Jurkat, Clone E6-1 (cell line): ENCODE results near the gene CFAP45.

Experiments
- DNase-seq: peaks from one replicate; pipeline ENCODE4 v3.0.0-alpha.2; 2011; ENCODE audit warnings: low read depth, low spot score
- H3K4me3 ChIP-seq: 2 replicates; pipeline ENCODE4 v1.5.1; 2011; ENCODE audit warnings: mild to moderate bottlenecking, low read length, control low read depth, moderate library complexity

Gene CFAP45

GRCh38 chr1:159862557-159862956 lies 37.4 kb downstream of the CFAP45 start, which contains the start of gene VSIG8:
TSS of gene VSIG8 (minus strand) at chr1:159862657. CDS start at chr1:159862521, 136 bp downstream.
- DNase-seq: no peak
- H3K4me3 ChIP-seq: no peak within 1 kb of the TSS

DNA sequence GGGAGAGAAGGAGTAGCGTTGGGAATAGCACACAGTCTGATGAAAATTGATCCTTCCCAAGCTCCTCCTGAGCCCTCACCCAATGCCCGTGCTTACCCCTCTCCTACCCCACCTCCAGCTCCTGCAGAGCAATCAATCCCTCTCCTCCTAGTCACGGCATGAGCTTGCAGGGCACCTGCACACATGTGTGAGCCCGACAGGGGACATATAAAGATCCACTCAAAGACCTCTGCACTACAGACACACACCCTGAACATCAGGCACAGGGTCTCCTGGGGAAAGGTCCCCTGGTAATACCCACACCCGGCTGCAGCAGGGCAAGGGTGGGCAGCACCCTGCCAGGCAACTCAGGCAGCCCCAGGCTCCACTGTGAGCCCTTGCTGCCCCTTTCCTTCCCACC lies 37.9 kb downstream of the CFAP45 start:
- no peak overlapping the region for H3K4me3 ChIP-seq
- no peak for DNase-seq

DNA sequence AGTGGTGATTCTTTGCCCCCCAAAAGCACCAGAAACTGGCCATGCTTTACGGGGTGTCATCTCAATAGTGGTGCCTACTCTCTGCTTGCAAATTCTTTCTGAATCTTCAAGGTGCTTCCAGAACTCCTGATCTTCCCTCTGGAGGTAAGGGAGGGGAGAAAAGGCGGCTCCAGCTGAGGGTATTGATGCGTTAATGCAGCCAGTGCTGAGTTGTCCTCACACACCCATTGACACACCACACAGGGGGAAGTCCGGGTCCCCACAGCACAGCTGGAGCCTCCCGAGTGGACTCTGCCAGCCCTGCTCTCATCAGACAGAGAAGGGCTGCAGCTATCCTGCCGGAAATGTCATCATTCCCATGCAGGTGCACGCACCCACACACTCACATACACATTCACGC lies 38.7 kb downstream of the CFAP45 start:
- no peak overlapping the region for H3K4me3 ChIP-seq
- DNase-seq: no peak

- DNase-seq: no peak
- no peak overlapping the region for H3K4me3 ChIP-seq
Observed at GRCh38 chr1:159860456-159860855, 39.5 kb downstream of the CFAP45 start.

- DNase-seq: no peak
- no peak overlapping the region for H3K4me3 ChIP-seq
Observed at GRCh38 chr1:159859767-159860322, 40.1 kb downstream of the CFAP45 start.

DNA sequence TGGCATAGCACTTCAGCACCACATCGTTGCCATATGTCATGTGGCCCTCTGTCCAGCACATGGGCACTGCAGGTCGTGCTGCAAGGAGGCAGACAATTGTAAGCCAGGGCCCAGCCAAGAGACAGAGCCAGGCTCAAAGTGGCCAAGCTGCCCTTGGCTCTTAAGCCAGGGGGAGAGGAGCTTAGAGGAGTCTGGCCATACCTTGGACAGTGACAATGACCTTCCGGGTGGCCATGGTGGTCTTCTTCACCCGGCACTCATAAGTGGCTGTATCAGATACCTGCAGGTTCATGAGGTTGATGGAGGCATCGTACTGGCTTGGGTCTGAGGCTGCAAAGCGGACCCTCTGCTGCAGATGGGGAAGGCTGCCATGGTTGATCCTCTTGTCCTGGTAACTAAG lies 42.1 kb downstream of the CFAP45 start:
- no peak overlapping the region for H3K4me3 ChIP-seq
- DNase-seq: no peak

DNA sequence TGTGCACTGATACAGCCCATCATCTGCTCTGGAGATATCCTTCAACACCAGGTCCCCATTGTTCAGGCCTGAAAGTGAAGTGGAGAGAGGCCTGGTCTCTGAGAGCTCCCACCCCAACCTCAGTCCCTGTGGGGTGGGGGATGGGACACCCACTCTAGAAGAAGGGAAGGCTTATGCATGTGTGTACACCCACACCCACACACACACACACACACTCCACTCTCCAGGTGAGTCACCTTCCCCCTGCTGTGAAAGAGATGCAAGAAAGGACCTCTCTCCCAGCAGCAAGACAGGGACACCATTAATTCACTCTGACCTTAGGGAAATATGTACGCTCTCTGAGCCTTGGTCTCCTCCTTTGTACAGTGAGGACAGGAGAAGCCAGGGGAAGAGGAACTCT lies 43.4 kb downstream of the CFAP45 start:
- DNase-seq: no peak
- no peak overlapping the region for H3K4me3 ChIP-seq

DNA sequence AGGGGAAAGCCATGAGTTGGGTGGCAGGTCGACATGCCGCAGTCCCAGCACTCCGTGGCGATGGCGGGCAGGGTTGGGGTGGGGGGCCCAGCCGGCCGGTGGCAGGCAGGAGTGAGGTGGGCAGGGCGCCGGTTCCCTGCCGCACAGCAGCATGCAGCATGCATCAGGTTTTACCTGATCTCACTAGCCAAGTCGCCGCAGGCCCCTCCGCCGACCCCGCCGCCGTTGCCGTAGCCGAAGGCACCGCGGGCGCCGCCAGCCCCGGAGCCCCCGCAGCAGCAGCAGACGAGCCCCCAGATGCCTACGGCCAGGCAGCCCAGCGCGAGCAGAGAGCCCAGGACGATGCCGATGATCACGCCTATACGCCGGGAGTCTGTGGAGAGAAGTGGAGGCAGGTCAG lies 44.3 kb downstream of the CFAP45 start:
- no peak for DNase-seq
- H3K4me3 ChIP-seq: no peak overlapping the region

DNA sequence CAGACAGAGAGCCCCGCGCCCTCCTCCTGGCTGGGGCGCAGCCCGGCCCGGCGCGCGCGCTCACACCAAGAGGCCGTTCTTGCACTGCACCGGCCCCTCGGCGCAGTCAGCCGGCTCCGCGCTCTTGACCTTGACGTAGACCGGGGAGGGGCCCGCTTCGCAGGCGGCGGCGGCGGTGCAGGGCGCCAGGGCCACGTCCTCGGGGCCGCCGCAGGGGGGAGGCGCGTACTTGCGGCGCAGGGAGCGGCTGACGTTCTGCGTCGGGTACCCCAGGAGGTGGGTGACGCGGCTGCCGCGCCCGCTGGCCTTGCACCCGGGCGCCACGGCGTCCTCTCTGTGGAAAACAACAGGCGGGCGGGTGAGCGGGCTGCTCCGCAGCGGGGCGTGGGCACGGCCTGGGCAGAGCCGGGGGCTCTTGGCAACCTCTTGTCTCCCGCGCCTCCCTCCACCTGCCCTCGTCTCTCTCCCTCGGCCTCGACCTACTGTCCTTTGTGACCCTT lies 45.2 kb downstream of the CFAP45 start:
- H3K4me3 ChIP-seq: peak overlapping the region; percentile 46
- DNase-seq: peak; percentile 24

GRCh38 chr1:159854116-159854692 lies 45.8 kb downstream of the CFAP45 start:
- H3K4me3 ChIP-seq: peak overlapping the region; percentile 46
- no peak for DNase-seq

DNA sequence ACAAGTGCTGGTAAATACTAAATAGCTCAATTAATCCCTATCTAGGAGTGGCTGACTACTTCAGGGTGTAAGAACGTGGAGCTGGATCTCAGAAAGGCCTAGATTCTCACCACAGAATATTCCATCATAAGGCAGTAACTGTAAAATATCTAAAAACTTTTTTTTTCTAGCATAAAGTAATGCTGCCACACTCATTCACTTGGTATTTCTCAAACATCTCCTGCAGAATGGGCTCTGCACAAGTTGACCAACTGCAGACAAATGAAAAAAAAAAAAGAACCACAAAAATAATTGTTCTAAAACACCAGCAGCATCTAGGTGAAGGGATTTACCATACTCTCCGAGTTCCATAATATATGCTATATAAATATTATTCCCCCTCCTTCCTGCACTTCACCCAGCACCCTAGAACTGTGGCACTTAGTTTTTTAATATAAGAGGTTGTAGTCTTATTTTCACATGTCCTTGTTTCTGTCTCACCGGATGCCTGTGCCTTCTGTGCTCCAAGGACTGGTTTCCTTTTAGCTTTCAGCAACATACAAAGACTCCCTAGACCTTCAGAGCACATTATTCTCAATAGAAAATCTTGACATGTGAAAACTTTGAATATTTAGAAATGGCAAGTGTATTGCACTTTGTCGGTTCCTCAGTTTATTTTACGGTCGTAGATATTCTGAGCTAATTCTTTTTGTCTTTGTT lies 46.4 kb downstream of the CFAP45 start:
- H3K4me3 ChIP-seq: no peak overlapping the region
- DNase-seq: no peak

DNA sequence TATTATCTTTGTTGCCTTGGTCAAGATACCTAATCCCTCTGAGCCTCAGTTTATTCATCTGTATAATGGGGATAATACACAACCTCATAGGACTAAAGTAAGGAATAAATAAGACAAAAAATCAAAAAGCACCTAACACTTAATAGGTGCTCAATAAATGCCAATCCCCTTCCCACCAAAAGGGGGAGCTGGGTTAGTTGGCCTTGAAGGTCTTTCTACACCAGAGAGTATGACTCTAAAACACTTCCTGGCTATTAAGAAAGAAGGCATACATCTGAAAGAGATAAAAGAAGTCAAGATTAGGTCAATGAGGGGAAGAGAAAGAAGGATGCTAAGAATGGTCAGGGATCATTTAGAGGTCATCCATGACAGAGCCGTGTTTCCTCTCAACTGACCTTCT lies 48.6 kb downstream of the CFAP45 start:
- H3K4me3 ChIP-seq: no peak overlapping the region
- DNase-seq: no peak

- no peak overlapping the region for H3K4me3 ChIP-seq
- no peak for DNase-seq
Observed at GRCh38 chr1:159849626-159850366, 50.2 kb downstream of the CFAP45 start.

DNA sequence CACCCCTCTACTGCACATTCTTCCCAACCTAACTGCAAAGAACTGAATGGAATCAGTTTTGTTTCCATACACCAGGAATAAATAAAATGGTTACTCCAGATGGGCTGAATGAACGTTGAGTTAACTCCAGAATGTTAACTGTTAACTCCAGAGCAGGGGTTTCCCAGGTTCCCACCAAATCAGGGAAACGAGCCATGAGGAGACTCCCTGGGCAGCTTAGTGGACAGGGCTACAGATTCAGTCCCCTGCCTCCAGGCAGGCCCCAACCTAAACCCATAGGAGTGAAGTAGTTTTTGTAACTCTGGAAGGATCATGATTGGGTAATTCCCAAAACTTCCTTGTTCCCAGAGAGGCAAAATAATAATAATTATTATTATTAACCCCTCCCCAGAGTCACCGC lies 51.6 kb downstream of the CFAP45 start:
- no peak overlapping the region for H3K4me3 ChIP-seq
- DNase-seq: no peak

DNA sequence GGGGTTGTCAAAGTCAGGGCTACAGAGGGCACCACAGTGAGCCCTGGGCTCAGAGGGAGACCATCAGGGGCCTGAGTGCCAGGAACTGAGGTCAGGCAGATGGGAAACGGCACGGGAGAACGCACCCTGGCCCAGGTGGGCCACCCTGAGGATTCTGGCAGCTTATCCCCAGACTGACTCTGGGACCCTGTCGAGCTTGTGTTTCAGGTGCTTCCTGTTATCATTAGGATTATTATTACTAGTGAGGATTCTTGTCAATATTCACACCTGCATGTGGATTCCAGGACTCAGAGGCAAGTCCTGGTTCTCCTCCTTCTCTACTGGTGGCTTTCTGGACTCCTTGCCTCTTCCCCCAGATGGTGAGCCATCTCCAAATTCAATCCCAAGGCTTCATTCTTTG lies 52.7 kb downstream of the CFAP45 start:
- H3K4me3 ChIP-seq: no peak overlapping the region
- DNase-seq: no peak

DNA sequence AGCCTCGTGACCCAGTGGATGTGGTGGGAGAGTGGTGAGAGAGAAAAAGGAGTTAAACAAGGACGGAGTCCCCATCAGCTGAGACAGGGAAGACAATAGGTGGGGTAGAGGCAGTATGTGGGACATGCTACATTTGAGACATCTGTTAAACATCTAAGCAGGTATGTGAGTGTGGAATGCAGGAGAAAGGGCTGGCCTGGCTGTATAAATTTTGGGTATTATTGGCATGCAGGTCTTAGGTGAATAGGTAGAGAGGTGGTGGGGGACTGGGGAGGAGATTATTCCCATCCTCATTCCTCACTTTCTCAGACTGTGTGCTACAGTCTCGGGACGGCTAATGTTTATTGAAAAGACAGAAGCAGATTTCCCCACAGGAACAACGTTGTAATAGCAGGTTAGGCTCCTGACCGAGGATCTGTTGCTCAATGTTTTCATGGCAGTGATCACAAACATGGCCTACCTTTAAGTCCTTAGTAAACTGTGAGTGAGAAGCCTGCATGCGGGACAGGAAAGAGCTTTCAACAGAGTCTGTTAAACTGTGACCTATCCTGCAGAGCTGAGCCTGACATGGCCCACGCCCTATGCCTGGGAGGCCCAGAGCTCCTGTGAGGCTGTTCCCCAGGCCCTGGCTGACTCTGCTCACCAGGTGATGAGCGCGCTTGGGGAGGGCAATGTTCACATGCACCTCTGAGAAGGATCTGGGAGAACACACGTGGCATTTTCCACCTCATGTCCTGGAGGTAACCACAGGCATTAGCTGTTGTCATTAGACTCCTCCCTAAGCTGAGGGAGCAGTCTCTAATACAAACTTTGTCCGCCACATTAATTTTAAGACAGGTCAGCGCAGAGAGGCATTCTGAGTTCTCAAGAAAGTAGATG lies 54.0 kb downstream of the CFAP45 start:
- H3K4me3 ChIP-seq: no peak overlapping the region
- no peak for DNase-seq

DNA sequence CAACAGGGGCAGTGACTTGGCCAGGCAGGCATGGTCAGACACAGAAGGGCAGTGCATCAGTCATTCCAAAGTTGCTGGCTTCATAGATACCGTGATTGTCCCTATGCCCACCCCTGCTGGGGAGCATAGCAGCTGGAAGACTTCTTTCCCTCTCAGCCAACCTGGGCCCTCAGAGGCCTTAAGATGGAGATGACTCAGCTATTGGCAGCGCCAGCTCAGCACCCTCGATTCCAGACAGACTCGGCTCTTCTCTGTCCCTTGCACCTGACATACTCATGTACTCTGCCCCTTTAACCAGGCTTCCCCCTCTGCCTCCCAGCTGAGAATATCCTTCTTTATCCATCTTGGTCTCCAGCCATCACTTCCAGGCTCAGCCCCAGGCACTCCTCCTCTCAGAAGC lies 56.5 kb downstream of the CFAP45 start:
- no peak for DNase-seq
- no peak overlapping the region for H3K4me3 ChIP-seq

DNA sequence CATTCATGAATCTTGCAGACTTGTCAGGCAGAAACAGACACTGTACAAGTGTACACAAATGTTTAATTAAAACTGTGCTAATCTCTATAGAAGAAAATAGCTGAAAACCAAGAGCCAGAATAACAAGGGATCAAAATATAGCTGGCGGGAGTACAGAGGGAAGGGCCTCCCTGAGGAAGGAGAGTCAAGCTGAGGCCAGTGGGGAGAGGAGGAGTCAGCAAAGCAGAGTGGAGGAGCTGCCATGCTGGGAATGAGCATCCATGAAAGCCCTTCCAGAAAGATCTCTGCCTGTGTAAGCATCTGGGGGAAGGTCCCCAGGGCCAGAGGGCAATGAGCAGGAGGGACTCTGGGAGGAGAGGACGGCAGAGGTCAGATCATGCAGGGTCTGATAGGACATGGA lies 58.2 kb downstream of the CFAP45 start:
- H3K4me3 ChIP-seq: no peak overlapping the region
- DNase-seq: no peak
